OCI-LY1 (cell line): ENCODE data around the gene TRPC4AP.

Experiments
- H2AFZ ChIP-seq: fragments of 200-600 bp; sonication (generic), shearing (Covaris generic); 2 replicates; pipeline ENCODE4 v1.6.0; 2014; ENCODE audit warnings: antibody characterized with exemption, mild to moderate bottlenecking, low read length
- H3F3A ChIP-seq: fragments of 200-600 bp; sonication (generic), shearing (Covaris generic); 2 replicates; pipeline ENCODE4 v1.6.0; 2014; ENCODE audit warnings: mild to moderate bottlenecking, antibody characterized with exemption, low read length, moderate library complexity; ENCODE audit not compliant: insufficient read depth
- H3K27ac ChIP-seq: fragments of 200-600 bp; sonication (generic); 2 replicates; pipeline ENCODE4 v1.5.1; 2014; ENCODE audit warnings: low read length, mixed run types, mild to moderate bottlenecking, low read depth; ENCODE audit not compliant: poor library complexity, severe bottlenecking
- H3K27me3 ChIP-seq: fragments of 200-600 bp; sonication (generic); 2 replicates; pipeline ENCODE4 v1.6.0; 2014; ENCODE audit warnings: antibody characterized with exemption, mild to moderate bottlenecking, low read length, moderate library complexity; ENCODE audit not compliant: insufficient read depth
- H3K36me3 ChIP-seq: fragments of 200-600 bp; sonication (generic); 2 replicates; pipeline ENCODE4 v1.6.1; 2014; ENCODE audit warnings: mild to moderate bottlenecking, antibody characterized with exemption, low read length, moderate library complexity, mixed read lengths; ENCODE audit not compliant: insufficient read depth
- H3K4me1 ChIP-seq: fragments of 200-600 bp; sonication (generic); 2 replicates; pipeline ENCODE4 v1.5.1; 2014; ENCODE audit warnings: mild to moderate bottlenecking, low read length, moderate library complexity; ENCODE audit not compliant: insufficient read depth, severe bottlenecking
- H3K4me2 ChIP-seq: fragments of 200-600 bp; sonication (generic), shearing (Covaris generic); 2 replicates; pipeline ENCODE4 v1.6.1; 2014; ENCODE audit warnings: low read length
- H3K4me3 ChIP-seq: fragments of 200-600 bp; sonication (generic); 2 replicates; pipeline ENCODE4 v1.5.1; 2014; ENCODE audit warnings: low read length, low read depth, mild to moderate bottlenecking, mixed read lengths; ENCODE audit not compliant: poor library complexity, severe bottlenecking
- H3K79me2 ChIP-seq: fragments of 200-600 bp; shearing (Covaris generic); 2 replicates; pipeline ENCODE4 v1.6.1; 2016; ENCODE audit warnings: mixed run types, low read length, mixed read lengths; ENCODE audit not compliant: insufficient read depth
- H3K9ac ChIP-seq: fragments of 200-600 bp; sonication (generic), shearing (Covaris generic); 2 replicates; pipeline ENCODE4 v1.6.1; 2014; ENCODE audit warnings: mild to moderate bottlenecking, low read length, mixed read lengths
- H3K9me2 ChIP-seq: fragments of 200-600 bp; sonication (generic), shearing (Covaris generic); 2 replicates; pipeline ENCODE4 v1.6.1; 2014; ENCODE audit warnings: low read depth, mild to moderate bottlenecking, low read length, mixed read lengths
- H3K9me3 ChIP-seq: fragments of 200-600 bp; shearing (Covaris generic); 2 replicates; pipeline ENCODE4 v1.6.1; 2014; ENCODE audit warnings: low read length, mixed read lengths
- H4K20me1 ChIP-seq: fragments of 200-600 bp; sonication (generic), shearing (Covaris generic); 2 replicates; pipeline ENCODE4 v1.6.0; 2016; ENCODE audit warnings: mild to moderate bottlenecking, low read length; ENCODE audit not compliant: insufficient read depth
- CTCF ChIP-seq: fragments of 200-600 bp; sonication (generic), shearing (Covaris generic); IDR thresholded peaks from 2 replicates; pipeline ENCODE4 v1.5.1; 2017; ENCODE audit warnings: mild to moderate bottlenecking, antibody characterized with exemption, low read length, moderate library complexity, mixed read lengths
- EZH2 ChIP-seq: fragments of 200-600 bp; sonication (generic), shearing (Covaris generic); IDR thresholded peaks from 2 replicates; pipeline ENCODE4 v1.8.0; 2017; ENCODE audit warnings: borderline replicate concordance, mixed run types, mild to moderate bottlenecking, antibody characterized with exemption, low read length, moderate library complexity, mixed read lengths

The TRPC4AP gene

DNA sequence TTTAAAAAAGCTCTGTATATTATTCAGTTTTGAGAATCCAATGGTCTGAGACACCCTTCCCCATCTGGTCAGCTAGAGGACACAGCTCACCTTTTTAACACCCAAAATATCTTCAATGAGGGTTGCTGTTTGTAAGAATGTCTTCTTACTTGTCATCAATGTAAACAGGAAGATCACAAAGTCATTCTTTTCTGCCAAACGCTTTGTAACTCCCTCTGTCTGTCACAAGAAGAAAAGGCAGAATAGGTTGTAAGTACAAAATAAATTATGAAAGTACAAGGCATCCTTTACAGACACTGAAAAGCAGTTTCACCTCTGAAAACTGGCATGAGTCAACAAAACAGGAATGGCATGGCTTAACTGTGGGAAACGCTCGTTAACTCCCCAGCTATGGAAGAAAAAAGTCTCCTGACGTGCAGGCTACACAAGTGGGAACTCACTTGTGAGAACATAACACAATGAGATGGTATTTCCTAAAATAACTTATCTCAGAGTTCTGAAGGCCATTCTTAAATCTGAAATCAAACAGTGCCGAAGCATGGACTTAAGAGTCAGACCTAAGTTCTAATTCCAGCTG is 42.7 kb downstream of the TRPC4AP start:
- Histone ChIP-seq H3K27ac (no peak overlapping the region), H3F3A (no peaks in the 10 kb centered on the region), H4K20me1 (no peaks in the 10 kb centered on the region), H3K9me3 (no peaks in the 10 kb centered on the region), H3K4me2 (no peak overlapping the region), H3K27me3 (no peaks in the 10 kb centered on the region), H3K79me2 (no peaks in the 10 kb centered on the region), H2AFZ (no peak overlapping the region), H3K36me3 (peaks cover 47% of the 10 kb centered on the region), H3K9ac (no peak overlapping the region), H3K4me3 (no peak overlapping the region), H3K4me1 (no peaks in the 10 kb centered on the region), H3K9me2 (no peaks in the 10 kb centered on the region)
- no peak for TF ChIP-seq CTCF
- TF ChIP-seq EZH2 = no peak

DNA sequence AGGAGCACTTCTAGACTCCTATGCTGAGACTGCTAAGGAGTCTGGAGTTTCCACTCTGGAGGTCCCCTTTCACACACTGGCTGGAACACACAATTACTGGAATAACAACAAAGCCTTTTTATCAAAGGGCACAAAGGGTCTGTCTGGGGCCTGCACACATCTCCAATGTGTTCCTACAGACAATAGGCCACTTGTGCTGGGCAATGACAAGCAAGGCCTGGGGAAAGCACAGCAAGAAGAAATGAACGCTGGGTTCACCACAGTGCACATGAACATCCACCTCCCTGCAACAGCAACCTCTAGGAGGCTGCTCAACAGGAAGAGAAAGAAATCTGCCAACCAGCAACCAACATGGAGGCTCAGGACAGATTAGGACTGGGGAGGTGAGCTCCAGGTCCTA is 43.9 kb downstream of the TRPC4AP start:
- peaks cover 41% of the 10 kb centered on the region for H3K36me3 ChIP-seq
- TF ChIP-seq EZH2 (no peak), CTCF (no peak)

DNA sequence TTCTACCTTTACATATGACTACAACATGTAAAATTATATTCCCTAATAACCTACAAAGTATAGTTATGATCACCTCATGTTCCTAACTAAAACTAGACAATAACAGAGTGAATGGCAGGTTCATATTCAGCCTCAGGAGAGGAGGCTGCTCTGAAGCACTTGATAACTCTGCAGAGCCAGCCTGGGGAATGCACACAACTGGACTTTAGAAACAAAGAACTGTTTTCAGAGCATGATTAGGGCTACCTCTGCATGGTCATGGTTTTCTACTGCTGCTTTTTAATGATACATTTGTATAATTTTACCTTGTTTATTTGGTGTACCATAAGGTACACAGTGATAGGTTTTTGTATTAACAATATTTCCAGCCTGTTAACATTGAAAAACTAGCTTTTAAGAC is 50.3 kb downstream of the TRPC4AP start:
- Histone ChIP-seq H3K4me3 (no peak overlapping the region), H4K20me1 (no peaks in the 10 kb centered on the region), H3K9me3 (no peaks in the 10 kb centered on the region), H3K4me1 (no peaks in the 10 kb centered on the region), H3F3A (no peaks in the 10 kb centered on the region), H3K27me3 (no peaks in the 10 kb centered on the region), H3K79me2 (no peaks in the 10 kb centered on the region), H3K27ac (no peak overlapping the region), H3K36me3 (peaks cover 37% of the 10 kb centered on the region), H3K9ac (no peak overlapping the region), H2AFZ (no peak overlapping the region), H3K4me2 (no peak overlapping the region), H3K9me2 (no peaks in the 10 kb centered on the region)
- TF ChIP-seq CTCF (no peak), EZH2 (no peak)

More for the DNA sequence above, 43.9 kb downstream of the TRPC4AP start:
- no peaks in the 10 kb centered on the region for H3K79me2 ChIP-seq
- no peak overlapping the region for H3K27ac ChIP-seq
- no peak overlapping the region for H3K9ac ChIP-seq
- H3K9me2 ChIP-seq = no peaks in the 10 kb centered on the region
- H3K4me3 ChIP-seq = no peak overlapping the region
- no peak overlapping the region for H3K4me2 ChIP-seq
- H3K9me3 ChIP-seq = no peaks in the 10 kb centered on the region
- H4K20me1 ChIP-seq = no peaks in the 10 kb centered on the region
- no peaks in the 10 kb centered on the region for H3K27me3 ChIP-seq
- H3F3A ChIP-seq = no peaks in the 10 kb centered on the region
- no peak overlapping the region for H2AFZ ChIP-seq
- no peaks in the 10 kb centered on the region for H3K4me1 ChIP-seq
